Stimulated activated CD8-positive, alpha-beta memory T cell treated with anti-CD3 and anti-CD28 coated beads, Interleukin-12 subunit alpha, Interleukin-12 subunit beta, amount 100 ng/mL, for 1 hour (primary cell): ENCODE data around the gene RPRM.
"Not testable (repeated sequence)": the region's sequence is repeated elsewhere in the genome, so short reads cannot be mapped to it uniquely, and the experiment has no call there.

Source experiments
- DNase-seq: peaks from one replicate; pipeline ENCODE4 v3.0.0-alpha.2; 2020; ENCODE audit warnings: low read depth

RPRM gene

DNA sequence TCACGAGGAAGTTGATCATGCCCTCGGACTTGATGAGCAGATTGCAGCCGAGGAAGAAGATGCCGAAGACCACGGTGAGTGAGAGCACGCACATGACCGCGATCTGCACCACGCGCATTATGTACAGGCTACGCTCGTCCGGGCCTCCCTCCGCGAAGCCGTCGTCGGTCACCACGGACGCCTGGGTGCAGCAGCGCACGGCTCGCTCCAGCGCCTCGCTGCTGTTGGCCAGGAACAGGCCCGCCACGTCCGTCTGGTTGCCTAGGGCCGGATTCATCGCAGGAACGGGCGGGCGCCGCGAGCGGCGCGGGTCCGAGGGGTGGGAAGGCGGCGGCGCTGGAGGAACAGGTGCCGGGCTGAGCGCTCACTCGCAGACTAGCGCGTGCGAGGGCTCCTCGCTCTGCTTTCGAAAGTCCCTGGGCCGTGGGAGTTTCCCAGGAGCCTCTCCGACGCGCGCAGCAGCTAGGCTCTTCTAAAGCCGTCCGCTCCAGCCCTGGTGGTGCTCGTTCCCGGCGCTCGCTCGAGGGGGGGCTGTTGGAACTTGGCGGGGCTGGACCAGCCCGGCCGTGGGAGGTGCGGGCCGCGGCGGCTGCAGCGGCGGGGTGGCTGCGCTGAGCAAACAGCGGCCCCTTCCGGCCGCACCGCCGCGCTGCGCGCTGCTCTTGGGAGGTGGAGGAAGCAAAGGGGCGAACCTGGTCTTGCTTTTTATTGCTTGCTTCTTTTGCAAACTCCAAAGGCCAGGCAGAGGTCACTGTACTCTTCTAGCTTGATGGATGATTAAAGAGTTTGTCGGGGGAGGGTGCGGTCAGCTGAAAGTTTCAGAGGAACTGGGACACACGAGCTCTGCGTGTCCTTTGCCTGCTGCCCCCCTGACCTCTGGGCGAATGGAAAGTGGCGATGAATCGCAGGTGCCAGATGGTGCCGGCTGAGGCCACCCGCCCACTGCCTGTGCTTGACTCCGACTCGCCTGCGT lies at the start of gene RPRM:
TSS of gene RPRM (minus strand) at position 474 of the 973 bp plus-strand sequence. CDS start at position 277, 197 bp downstream.
- peak; percentile 30 for DNase-seq

DNA sequence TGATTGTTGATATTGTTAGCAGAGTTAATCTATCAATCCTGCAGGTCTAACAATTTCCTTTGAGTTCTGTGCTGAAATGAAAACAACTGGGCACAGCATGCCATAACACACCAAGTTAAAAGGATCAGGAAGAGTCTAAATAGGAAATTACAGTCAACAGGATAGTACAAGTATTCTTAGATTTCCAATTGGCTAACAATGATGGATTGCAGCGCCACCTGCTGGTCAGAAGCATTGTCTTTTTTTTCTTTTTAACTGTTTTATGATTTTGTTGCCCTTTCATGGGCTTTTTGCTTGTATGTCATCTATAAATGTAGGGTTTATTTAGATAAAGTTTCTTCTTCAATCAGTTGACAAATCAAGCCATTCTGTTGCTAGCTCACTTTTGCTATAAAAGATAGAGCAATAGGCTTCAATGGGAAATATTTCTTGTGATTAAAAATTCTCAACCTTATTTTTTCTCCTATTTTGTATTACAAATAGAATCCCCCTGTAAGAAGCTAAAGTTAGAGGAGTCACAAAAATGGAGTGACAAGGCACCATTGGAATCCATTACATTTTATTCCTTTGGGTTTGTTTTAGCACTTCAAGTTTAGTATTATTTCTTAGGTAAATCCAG lies 40.8 kb upstream of the RPRM start:
- DNase-seq = peak; percentile 48

- no peak for DNase-seq
Observed at GRCh38 chr2:153512331-153512730, 33.8 kb upstream of the RPRM start.

DNA sequence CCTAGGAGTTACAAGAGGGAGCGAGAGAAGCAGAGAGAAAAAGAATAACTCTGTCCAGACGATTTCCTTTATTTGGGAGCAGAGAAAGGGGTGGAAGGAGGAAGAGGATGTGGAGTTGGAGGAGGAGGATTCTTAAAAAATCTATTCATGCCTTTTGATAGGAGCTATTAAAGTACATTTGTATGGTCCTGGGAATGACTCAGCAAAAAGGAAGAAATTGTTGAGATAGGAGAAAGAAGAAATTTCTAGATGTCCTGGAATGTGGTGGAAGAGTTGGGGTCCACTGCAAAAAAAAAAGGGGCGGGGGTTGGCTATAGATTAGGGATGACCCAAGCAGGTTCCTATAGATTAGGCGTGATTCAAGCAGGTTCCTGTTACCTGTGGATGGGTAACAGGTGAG lies 32.4 kb upstream of the RPRM start:
- no peak for DNase-seq

DNA sequence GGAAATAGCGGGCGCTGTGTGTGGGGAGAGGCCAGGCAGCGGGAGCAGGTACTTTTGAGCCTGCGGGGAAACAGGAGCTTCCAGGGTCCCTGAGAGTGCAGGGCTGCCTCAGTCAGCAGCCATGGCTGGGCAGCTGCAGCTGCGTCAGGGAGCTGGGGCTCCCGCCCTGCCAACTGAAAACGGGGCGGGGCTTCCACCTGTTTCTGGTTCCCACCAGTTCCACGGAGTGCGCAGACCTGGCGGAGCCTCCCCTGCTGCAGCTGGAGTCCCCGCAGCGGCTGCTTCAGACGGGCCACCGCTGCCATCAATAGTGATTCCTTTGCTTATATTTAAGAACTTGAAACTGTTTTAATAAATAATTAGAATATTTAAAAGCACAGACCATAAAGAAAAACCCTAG lies 30.6 kb upstream of the RPRM start:
- no peak for DNase-seq

GRCh38 chr2:153506499-153506898 lies 27.9 kb upstream of the RPRM start:
- DNase-seq = not testable (repeated sequence)

GRCh38 chr2:153499439-153499838 lies 20.9 kb upstream of the RPRM start:
- DNase-seq = no peak

- DNase-seq = no peak
Observed at GRCh38 chr2:153497938-153498629, 19.5 kb upstream of the RPRM start.

DNA sequence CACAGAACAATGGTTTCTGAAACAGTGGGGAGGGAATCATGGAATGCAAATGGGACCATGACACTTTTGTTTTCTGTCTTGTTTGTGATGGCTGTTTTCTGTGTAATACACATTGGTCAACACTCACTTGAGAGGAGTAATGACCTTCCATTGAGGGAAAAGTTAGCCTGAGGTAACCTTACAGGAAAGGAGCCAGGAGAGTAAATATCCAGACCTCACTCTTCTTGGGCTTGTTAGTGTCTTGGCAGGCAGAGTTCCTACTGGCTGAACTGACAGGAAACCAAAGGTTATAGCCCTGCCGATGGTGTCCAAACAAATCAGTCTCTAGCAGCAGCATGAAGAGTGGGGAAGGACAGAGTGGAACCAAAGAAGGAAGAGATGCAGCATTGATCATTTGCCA lies 17.2 kb upstream of the RPRM start:
- DNase-seq = no peak

DNA sequence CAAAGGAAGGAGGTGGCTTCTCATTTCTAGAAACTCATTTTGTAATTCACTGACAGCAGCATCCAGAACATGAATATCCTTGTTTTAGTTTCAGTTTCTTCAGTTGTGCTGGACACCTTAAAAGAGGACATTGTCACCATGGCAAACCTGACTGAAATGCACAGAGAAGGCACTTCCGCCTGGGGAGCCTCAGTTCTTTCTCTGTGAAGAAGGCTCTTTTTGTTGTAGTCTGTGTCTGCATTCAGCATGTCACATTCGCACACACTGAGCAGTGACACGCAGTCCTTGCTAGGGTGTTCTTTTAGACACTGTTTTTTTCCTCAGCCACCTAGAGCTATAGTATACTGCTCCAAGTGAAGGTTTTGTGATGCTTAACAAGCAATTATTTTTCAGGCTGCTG lies 9.5 kb upstream of the RPRM start:
- DNase-seq = no peak

- no peak for DNase-seq
Observed at GRCh38 chr2:153487448-153487847, 8.9 kb upstream of the RPRM start.

DNA sequence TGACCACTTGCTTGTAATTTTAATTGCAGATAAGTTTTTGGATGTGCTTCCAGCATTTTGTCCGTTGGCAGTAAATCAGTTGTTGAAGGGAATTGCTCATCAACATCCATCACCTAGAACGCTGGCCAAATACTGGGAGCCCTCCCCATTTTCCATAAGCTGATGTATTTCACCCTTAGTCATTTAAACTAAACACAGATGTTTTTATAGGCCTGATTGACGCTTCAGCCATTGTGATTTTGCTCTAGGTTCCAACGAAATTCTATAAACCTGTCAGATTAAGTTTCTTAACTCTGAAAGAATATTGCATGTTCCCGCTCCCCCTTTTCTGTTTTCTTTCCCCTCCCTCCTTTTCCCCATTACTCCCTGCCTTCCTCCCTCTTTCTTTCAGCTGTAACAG lies 1.0 kb upstream of the RPRM start:
- no peak for DNase-seq

DNA sequence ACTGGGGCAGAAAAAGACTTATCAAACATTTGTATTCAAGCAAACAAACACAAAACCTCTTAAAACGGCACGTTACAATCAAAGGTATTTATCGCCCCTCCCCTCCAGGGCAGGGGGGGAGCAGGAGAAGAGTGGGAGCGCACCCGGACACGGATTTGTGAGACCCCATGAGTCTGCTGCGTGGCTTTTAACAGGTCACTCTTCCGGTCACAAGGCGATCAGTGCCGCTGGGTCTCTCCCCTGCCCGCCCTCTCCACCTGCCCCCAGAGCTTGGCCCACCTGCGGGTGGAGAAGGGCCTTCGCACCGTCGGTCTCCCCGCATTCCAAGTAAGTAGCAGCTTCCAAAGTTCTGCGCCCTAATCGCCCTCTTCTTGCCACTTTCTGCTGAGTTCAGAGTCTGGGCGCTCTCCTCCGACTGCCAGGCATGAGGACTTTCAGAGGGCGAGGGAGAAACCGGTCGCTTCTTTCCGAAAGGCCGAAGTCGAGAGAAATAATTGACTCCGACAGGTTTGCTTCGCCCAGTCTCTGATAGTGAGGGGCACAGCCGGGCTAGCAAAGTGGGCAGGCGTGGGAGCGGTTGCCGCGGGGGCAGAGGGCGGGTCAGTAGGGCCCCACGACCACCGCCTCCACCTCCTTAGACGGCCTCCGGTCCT lies 800 bp downstream of the RPRM start:
- DNase-seq = no peak

DNA sequence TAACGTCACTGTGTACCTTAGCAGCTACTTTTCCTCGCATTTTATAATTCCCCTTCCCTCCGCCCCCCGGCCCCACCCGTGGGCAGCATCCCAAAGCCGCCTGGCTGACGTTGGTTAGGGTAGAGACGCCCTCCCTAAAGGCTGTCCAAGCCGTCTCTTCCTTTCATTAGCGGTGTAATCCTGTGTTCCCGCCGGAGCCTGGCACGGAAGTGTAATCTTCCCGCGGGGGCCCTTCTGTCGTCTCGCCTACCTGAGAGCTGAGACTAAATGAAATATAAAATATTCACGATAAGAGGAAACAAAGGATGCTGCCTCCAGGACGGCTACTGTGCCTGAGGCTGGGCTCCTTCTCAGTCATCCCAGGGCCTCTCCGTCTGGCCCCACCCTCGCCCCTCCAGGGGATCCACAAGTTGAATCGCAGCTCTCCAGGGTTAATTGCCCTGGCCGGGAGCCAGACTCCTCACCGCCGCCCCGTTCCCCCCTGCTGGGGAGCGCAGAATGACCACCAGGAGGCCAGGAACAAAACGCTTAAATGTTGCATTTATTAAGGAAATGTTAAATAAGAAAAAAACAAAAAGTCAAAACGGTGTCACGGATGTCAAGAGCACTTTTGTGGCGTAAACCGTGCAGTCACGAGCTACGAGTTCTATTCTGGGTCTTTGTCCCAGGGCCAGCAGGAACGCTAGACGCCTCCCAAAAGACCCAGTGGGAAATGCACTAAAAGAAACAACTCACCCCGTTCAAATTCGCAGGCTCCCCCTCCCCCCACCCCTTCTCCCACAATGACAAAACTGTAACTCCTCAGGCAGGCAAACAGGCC lies 1.5 kb downstream of the RPRM start:
- no peak for DNase-seq

- DNase-seq = no peak
Observed at GRCh38 chr2:153476491-153476815, 2.1 kb downstream of the RPRM start.

DNA sequence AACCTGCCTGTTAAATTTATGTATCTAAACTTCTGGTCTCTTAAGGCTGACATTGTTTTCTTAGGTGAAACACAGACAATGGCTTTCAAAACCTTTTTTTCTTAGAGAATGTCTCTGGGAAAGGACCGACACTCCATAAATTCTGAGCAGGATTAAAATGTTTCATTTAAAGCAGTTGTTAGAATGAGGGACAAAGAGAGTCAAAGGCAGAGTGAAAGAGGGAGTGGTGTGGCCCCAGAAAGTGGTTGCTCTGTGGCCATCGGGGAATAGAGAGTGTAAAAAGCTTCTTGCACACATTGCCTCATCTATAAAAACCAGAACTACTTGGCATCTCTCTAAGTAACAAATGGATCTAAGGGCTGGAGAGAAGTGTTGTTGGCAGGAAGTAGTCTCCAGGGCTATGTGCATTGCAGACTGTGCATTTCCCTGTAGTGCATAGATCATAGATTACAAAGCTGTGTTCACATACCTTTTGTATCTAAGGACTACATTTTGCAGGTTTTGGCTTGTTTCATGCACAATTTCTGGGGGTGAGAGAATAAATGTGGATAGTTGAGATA lies 3.6 kb downstream of the RPRM start:
- DNase-seq = no peak

- no peak for DNase-seq
Observed at GRCh38 chr2:153474407-153474806, 4.2 kb downstream of the RPRM start.

GRCh38 chr2:153470867-153471266 lies 7.7 kb downstream of the RPRM start:
- DNase-seq = no peak

GRCh38 chr2:153464395-153464794 lies 14.2 kb downstream of the RPRM start:
- DNase-seq = no peak

DNA sequence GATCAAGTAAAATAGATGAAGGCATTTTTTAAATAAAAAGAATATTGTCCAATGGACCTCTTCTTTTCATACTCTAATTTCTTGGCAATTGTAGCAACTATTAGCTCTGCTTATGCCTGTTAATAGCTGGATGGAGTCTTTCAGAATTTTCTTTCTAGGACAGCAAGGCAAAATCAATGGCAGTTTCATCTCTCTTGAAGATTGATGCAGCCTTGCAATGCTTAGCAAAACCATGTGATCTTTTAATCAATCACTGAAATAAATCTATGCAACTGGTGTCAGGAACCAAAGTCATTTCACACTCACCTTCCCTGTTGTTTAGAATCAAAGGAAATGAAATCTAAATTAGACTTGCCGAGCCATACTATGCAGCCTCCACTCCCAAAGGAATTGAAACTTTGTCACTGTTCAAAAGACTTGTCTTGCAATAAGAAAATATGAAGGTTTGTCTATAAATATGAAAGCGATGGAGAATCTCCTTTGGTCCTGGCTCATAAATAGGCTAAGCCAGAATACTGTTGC lies 16.2 kb downstream of the RPRM start:
- no peak for DNase-seq

DNA sequence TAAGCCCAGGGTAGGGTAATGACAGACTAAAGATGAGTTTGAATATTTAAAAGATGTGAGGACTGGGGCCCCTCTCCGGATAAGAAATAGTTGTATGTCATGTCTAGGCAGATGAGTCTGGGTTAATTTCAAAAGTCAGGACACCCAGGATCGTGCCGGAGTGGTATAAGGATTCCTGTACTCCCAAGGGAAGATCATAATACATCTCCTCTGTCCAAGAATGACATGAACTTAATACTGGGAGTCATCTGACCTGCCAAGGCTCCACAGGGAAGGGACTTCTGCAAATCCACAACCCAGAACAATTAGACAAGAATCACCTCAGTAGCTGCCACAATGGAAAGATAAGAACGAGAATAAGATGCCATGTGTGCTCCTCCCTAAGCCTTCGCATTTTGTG lies 17.1 kb downstream of the RPRM start:
- no peak for DNase-seq
